ENCODE results near the gene ARHGEF17.

DNA sequence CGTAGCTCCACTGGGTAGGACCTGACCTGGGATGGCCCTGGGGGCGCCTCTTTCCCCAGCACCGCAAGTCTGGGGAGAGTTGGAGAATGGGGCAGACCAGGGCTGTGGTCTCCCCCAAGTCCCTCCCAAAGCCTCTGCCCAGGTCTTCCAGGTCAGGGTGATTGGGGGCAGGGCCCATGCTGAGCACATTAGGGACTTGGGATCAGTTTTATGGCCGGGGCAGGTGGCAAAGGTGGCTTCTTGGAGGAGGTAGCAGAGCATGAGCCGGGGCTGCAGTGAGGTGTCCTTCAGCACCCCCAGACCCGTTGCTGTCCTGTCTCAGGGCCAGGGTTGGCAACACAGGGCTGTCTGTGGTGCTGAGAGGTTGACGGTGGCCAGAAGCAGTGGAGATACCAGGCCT, 74.1 kb downstream of the ARHGEF17 start:
- TF ChIP-seq POLR2A (IDR thresholded peaks at IDR 0.05): no peak
- TF ChIP-seq, protein P1, sequence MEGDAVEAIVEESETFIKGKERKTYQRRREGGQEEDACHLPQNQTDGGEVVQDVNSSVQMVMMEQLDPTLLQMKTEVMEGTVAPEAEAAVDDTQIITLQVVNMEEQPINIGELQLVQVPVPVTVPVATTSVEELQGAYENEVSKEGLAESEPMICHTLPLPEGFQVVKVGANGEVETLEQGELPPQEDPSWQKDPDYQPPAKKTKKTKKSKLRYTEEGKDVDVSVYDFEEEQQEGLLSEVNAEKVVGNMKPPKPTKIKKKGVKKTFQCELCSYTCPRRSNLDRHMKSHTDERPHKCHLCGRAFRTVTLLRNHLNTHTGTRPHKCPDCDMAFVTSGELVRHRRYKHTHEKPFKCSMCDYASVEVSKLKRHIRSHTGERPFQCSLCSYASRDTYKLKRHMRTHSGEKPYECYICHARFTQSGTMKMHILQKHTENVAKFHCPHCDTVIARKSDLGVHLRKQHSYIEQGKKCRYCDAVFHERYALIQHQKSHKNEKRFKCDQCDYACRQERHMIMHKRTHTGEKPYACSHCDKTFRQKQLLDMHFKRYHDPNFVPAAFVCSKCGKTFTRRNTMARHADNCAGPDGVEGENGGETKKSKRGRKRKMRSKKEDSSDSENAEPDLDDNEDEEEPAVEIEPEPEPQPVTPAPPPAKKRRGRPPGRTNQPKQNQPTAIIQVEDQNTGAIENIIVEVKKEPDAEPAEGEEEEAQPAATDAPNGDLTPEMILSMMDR (IDR thresholded peaks at IDR 0.05): no peak

Measured in stomach (tissue), 4 donors.